HUES48 (cell line): ENCODE data around the gene UCK1.
A peak's percentile ranks its signal among the peaks of the same experiment; 100 is the strongest.

Source experiments
- H3K27ac ChIP-seq: one replicate; pipeline ENCODE4 v1.7.0; 2013; ENCODE audit warnings: low read depth, low read length, inconsistent platforms
- H3K27me3 ChIP-seq: 2 replicates; pipeline ENCODE4 v1.6.1; 2013; ENCODE audit warnings: mild to moderate bottlenecking, low read length; ENCODE audit not compliant: control insufficient read depth, insufficient read depth
- H3K36me3 ChIP-seq: 2 replicates; pipeline ENCODE4 v1.6.1; 2013; ENCODE audit warnings: low read length; ENCODE audit not compliant: control insufficient read depth, insufficient read depth
- H3K4me1 ChIP-seq: 2 replicates; pipeline ENCODE4 v1.6.1; 2013; ENCODE audit warnings: mild to moderate bottlenecking, low read length; ENCODE audit not compliant: control insufficient read depth, insufficient read depth
- H3K4me3 ChIP-seq: 2 replicates; pipeline ENCODE4 v1.5.1; 2013; ENCODE audit warnings: mild to moderate bottlenecking, low read depth, low read length
- H3K9ac ChIP-seq: 2 replicates; pipeline ENCODE4 v1.6.1; 2013; ENCODE audit warnings: mild to moderate bottlenecking, low read depth, low read length, moderate library complexity
- H3K9me3 ChIP-seq: 2 replicates; pipeline ENCODE4 v1.6.1; 2013; ENCODE audit warnings: low read length; ENCODE audit not compliant: control insufficient read depth, insufficient read depth

Gene UCK1

DNA sequence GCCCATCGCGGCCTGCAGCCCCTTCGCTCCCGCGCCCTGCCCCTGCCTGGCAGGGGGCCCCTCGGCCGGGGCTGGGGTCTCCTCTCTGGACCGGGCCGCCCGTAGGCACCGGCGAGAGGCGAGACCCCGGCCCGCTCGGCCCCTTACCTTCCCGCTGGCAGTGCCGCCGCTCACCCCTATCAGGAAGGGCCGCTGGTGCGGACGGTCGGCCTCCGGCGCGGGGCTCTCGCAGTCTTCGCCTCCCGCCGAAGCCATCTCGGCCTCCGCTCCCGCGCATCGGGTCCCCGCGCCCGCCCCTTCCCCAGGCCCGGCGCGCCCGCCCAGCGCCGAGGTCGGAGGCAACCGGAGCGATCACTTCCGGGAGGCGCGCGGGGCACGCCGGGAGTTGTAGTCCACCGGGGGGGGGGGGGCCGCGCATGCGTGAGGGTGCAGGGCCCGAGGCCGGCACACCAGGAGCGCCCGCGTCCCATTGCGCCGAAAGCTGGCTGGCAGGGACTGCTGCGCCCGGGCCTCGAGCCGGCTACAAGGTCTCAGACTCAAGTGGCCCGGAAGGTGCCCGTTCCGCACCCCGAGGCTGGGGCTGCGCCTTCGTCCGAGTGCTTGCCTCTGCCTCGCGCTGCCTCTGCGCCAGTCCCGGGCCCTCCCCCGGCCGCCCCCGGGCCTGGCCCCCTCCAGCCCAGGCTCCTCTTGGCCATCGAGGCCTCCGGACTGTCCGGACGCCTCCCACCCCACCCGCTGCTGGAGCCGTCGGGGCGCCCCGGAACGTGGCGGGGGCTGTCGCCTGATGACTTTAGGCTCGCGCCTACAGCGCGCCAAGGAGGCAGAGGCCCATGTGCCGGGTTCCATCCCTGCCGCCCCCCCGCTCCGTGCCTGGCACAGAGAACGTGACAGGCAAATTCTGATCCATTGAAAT is at the start of gene UCK1:
UCK1 (minus strand) TSS at position 344 of the 913 bp plus-strand sequence; CDS start at position 255, 89 bp downstream.
- Histone ChIP-seq H3K36me3 (peaks cover 36% of the 10 kb centered on the region), H3K4me1 (peaks cover 3% of the 10 kb centered on the region; the same call in 1 of the 2 replicates), H3K27ac (peak within 1 kb of the TSS; percentile 51), H3K9me3 (no peaks in the 10 kb centered on the region), H3K27me3 (no peaks in the 10 kb centered on the region), H3K9ac (peak within 1 kb of the TSS; percentile 10), H3K4me3 (peak within 1 kb of the TSS; percentile 72)

DNA sequence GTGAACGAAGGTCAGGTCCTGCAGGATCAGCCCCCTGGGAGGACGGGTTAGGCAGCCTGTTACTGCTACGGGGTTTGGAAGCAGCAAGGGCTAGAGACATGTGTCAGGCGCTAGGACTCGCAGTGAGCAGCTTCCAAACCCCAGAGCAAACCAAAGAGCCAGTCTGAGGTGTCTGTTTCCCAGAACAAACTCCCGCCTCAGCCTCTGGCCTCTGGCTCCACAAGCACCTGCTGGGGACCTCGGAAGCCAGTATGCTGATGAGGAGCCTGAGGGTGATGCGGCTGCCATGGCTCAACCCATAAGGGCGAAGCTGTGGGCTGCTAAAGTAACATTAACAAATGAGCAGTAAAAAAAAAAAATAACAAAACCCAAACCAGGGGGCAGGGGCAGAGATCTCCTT is 49.3 kb upstream of the UCK1 start:
- H3K4me1 ChIP-seq, result no peaks in the 10 kb centered on the region
- peaks cover 50% of the 10 kb centered on the region for H3K36me3 ChIP-seq

DNA sequence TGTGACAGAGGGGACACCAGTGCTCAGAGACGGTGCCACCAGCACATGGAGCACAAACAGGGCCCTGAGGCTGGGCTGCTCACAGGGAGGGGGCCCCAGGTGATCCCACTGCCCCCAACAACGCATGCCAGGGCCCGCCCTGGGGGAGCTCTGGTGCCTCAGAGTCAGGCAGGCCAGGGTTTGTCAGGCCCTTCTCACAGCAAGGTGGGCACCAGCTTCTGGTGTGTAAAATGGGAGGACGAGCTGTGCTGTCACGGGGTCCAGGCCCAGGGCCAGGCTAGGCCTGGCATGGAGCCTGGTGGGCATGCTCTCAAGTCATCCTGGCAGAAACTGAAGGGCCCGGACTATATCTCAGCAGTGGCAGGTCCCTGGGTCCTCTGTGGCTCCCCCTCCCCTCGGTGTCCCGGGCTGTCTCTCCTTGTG is 48.7 kb upstream of the UCK1 start:
- peaks cover 46% of the 10 kb centered on the region for H3K36me3 ChIP-seq
- H3K9me3 ChIP-seq, result no peaks in the 10 kb centered on the region
- H3K27me3 ChIP-seq, result no peaks in the 10 kb centered on the region
- no peak overlapping the region for H3K4me3 ChIP-seq
- H3K4me1 ChIP-seq, result no peaks in the 10 kb centered on the region
- no peak overlapping the region for H3K9ac ChIP-seq
- H3K27ac ChIP-seq, result no peak overlapping the region

More for the DNA sequence above, 49.3 kb upstream of the UCK1 start:
- Histone ChIP-seq H3K9ac (no peak overlapping the region), H3K4me3 (no peak overlapping the region), H3K27ac (no peak overlapping the region), H3K27me3 (no peaks in the 10 kb centered on the region), H3K9me3 (no peaks in the 10 kb centered on the region)

DNA sequence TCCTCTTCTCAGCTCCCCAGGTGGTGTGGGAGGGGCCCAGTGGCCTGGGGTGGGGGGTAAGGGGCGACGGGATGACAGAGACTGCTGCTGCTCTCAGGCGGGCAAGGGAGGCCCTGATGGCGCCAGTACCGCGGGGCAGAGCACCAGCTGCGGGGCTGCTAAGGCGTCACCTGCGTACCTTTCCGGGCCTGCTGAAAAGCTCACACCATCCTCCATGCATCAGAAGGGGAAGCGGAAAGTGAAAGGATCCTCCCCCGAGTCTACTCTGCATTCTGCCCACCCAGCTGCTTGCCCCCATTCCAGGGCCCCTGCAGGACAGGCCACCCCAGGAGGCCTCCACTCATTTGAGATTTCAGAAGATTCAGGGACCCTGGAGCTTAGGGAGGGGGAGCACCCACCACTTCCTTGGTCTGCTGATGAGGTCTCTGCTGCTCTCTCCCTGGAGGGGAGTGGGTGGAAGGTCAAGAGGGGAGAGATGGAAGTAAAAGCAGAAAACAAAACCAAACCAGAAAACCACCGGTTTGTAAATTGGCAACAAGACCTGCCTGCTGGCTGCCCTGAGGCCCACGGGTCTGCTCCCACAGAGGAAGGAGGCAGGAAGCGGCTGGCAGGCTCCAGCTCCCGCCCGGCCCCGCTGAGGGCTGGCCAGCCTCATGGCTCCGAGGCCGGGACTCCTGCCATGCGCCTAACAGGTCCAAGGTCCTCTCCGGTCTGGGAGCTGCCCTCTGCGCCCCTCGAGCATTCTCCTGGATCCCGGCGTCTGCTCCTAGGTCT is 47.9 kb upstream of the UCK1 start:
- H3K36me3 ChIP-seq, result peaks cover 38% of the 10 kb centered on the region
- H3K9me3 ChIP-seq, result no peaks in the 10 kb centered on the region
- no peak overlapping the region for H3K9ac ChIP-seq
- H3K27me3 ChIP-seq, result no peaks in the 10 kb centered on the region
- H3K4me1 ChIP-seq, result no peaks in the 10 kb centered on the region
- no peak overlapping the region for H3K27ac ChIP-seq
- H3K4me3 ChIP-seq, result no peak overlapping the region

DNA sequence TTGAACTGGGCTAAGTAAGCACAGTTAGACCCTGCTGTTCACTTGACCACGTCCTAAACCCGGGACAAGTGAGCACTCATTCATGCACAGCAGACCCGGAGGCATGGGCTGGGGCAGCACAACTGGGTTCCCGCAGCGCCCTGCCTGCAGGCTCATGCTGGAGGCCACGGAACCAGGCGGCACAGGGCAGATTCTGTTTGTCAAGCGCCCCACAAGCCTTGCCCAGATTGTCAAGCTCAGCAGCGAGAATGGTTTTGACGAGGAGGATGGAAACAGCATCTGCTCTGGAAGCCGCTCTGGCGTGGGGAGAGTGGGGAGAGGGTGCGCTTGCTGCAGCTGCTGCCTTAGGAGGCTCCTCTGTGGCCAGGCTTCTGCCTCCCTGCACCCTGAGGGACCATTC is 47.0 kb upstream of the UCK1 start:
- H3K27ac ChIP-seq, result no peak overlapping the region
- H3K4me3 ChIP-seq, result no peak overlapping the region
- H3K9me3 ChIP-seq, result no peaks in the 10 kb centered on the region
- peaks cover 34% of the 10 kb centered on the region for H3K36me3 ChIP-seq
- no peaks in the 10 kb centered on the region for H3K27me3 ChIP-seq
- H3K9ac ChIP-seq, result no peak overlapping the region
- H3K4me1 ChIP-seq, result no peaks in the 10 kb centered on the region

DNA sequence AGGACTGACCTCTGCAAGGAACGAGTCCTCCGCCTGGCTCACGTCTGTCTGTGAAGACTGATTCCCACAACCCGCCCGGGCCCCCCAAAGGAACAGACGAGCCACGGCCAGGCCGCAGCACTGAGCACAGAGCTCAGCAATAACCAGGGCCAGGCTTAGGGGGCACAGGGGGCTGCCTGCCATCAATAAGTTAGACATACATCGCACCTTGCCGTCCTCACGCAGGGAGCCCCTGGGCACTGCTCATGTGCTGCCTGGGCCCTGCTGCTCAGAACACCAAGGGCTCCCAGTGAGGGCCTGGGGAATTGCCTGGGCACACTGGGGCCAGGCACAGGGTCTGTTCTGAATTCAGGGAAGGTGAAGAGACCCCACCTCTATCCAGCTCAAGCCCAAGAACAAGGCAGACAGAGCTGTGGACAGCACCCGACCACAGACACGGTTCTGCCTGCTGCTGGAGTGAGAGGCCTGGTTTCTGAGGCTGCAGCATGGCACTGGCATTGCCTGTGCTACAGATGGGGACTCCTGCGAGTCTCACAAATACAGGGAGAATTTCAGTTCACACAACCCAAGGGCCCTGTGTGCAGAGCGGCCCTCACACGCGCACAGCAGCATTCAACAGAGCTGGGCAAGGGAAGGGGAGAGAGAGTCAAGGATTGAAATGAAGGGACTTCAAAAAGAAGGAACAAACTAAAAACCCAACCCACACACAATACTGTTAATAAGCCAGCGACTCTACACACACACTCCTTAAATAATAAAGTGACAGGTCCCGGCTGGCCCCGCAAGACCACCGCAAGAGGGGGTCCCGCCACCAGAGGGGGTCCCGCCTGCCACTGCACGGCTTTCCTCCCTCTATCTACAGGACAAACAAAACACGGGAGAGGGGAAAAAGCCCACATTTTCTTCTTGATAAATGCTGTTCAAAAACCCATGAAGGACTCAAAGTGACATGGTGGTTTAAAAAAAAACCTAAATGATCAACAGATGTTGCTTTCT is 46.2 kb upstream of the UCK1 start:
- no peak overlapping the region for H3K9ac ChIP-seq
- H3K27ac ChIP-seq, result no peak overlapping the region
- H3K4me1 ChIP-seq, result no peaks in the 10 kb centered on the region
- no peak overlapping the region for H3K4me3 ChIP-seq
- H3K27me3 ChIP-seq, result no peaks in the 10 kb centered on the region
- no peaks in the 10 kb centered on the region for H3K9me3 ChIP-seq
- peaks cover 36% of the 10 kb centered on the region for H3K36me3 ChIP-seq

DNA sequence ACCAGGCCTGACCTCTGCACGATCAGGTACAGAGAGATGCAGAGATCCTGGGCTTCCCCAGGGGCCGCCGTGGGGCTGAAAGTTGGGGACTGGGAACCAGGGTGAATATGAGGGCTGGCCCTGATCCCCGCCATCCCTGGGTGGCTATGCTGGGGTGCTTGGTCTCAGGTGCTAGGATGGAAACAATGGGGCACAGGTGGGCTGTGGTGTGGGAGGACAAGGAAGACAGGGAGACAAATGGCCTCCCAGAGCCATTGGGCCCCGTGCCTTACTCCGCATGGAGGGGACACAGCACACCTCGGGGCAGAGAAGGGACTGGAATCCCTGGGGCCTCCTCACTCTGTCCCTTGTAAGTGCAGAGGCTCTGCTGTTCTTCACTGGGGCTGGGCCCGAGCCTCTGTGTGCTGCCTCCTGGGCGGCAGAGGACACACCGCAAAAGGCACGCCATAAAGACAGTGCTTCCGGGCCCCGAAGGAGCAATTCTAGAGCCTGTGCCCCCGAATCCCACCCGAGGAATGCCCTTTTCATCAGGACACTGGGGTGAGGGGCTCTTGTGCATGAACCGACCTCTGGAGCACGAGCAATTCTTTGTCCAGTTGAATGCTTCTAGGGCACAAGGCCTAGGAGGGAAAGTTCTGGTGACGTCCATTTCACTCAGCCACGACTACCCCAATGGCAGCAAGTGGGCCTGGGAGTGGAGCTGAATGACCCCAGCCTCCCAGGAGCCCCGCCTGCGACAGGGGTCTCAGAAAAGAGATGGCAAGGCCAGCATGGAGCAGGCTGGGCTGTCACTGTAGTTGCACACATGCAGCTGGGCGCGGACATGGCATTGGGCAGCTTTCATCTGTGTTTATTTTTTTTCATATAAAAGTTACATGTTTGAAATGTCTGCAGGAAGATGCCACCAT is 45.1 kb upstream of the UCK1 start:
- Histone ChIP-seq H3K4me1 (no peaks in the 10 kb centered on the region), H3K9ac (no peak overlapping the region), H3K36me3 (peaks cover 29% of the 10 kb centered on the region), H3K27ac (no peak overlapping the region), H3K27me3 (no peaks in the 10 kb centered on the region), H3K9me3 (no peaks in the 10 kb centered on the region), H3K4me3 (no peak overlapping the region)

DNA sequence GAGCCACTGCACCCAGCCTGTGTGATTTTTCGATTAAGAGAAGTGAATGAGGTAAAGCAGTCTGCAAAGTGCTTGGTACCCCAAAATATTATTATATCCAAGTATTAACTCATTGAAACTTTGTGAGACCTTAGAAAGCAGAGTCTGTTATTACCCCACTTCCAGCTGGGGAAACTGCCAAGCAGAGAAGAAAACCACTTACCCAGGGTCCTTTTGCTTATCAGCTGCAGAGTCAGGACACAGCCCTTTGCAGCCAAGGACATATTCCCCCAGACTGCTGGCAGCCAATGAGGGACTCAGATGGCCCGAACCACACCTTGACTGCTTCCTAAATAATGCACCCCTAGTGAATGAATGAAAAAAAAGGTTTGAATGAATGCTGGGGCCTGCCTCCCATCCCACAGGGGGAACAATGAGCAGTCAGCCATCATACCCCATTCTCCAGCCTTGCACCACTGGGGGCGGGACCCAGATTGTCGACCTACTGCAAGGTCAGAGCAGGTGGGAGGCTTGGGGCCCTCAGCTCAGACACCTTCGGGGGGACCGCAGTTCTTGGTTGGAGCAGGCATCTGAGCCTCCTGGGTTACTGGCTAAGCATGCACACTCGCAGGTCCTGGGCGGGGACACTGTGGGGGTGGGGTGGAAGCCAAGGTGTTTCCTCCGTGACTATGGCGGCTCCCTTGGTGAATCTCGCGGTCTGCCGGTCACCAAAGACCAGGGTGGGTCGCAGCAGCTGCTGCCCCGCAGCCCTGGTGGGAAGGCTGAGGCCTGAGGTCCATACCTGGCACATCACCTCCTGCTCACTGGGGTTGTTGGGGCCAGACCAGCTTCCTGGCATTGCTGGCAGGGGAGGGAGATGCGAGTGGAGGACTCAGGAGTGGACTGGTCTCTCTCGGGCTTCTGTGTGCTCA is 43.9 kb upstream of the UCK1 start:
- no peaks in the 10 kb centered on the region for H3K4me1 ChIP-seq
- no peaks in the 10 kb centered on the region for H3K9me3 ChIP-seq
- H3K27ac ChIP-seq, result no peak overlapping the region
- H3K9ac ChIP-seq, result no peak overlapping the region
- peaks cover 23% of the 10 kb centered on the region for H3K36me3 ChIP-seq
- H3K27me3 ChIP-seq, result no peaks in the 10 kb centered on the region
- H3K4me3 ChIP-seq, result no peak overlapping the region

DNA sequence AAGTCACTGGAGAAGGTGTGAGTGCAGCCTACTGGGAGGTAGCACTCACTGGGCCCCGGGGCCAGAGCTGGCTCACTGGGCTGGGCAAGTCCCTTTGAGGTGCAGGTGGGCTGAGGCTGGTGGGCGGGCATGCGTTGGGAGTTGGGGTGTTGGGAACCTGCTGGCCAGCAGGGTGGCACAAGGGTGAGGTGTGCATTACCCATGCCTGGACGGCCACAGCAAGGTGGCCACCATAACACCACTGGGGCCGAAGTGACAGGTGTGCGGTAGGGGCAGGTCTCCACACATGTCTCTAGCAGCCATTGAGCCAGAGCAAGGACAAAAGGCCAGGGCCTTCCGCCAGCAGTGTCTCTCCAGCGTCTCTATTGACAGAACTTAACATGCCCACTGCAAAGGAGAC is 36.8 kb upstream of the UCK1 start:
- H3K27me3 ChIP-seq, result no peaks in the 10 kb centered on the region
- no peaks in the 10 kb centered on the region; the same call in 1 of the 2 replicates for H3K9me3 ChIP-seq
- no peaks in the 10 kb centered on the region for H3K4me1 ChIP-seq
- peaks cover 3% of the 10 kb centered on the region; the same call in 1 of the 2 replicates for H3K36me3 ChIP-seq
- no peak overlapping the region for H3K4me3 ChIP-seq
- H3K27ac ChIP-seq, result no peak overlapping the region
- no peak overlapping the region for H3K9ac ChIP-seq
